Stomach (tissue), 9 donors: ENCODE results near the gene PLEKHH2. TPM values are rescaled to one million over a fixed set of nuclear protein-coding genes. Genes with fewer than 3 reads are reported as not detected.

ENCODE experiments used
- DNase-seq, 2 donors: peaks; one replicate each; pipeline versions ENCODE4 v3.0.0 to v3.0.0-alpha.2; 2013 to 2019
- H3K27ac ChIP-seq, 5 donors: fragments of 200-600 bp in 4 of 5; sonication (generic) in 4 of 5; one replicate each; pipeline ENCODE4 v1.5.1; 2013 to 2019; ENCODE audit warnings: mild to moderate bottlenecking in 1 of 5, moderate library complexity in 1 of 5
- H3K27me3 ChIP-seq, 3 donors: fragments of 200-600 bp; sonication (generic); one replicate each; pipeline ENCODE4 v1.5.1; 2017 to 2019; ENCODE audit warnings: mixed run types in 1 of 3
- H3K36me3 ChIP-seq, 4 donors: fragments of 200-600 bp; sonication (generic); 1 replicate in 3 of 4; 2 replicates in 1 of 4; pipeline ENCODE4 v1.5.1; 2016 to 2019
- H3K4me1 ChIP-seq, 4 donors: fragments of 200-600 bp; sonication (generic); one replicate each; pipeline ENCODE4 v1.5.1; 2016 to 2019
- H3K4me3 ChIP-seq, 4 donors: fragments of 200-600 bp; sonication (generic) in 3 of 4; one replicate each; pipeline ENCODE4 v1.5.1; 2016 to 2019; ENCODE audit warnings: mild to moderate bottlenecking in 1 of 4
- H3K9me3 ChIP-seq, 4 donors: fragments of 200-600 bp; sonication (generic); one replicate each; pipeline ENCODE4 v1.5.1; 2016 to 2019
- EP300 ChIP-seq: sonication (generic); formaldehyde crosslinking; IDR thresholded peaks from one replicate; pipeline ENCODE4 v1.6.1; 2017; ENCODE audit warnings: antibody characterized with exemption
- POLR2A ChIP-seq, 4 donors: fragments of 450-650 bp; IDR thresholded peaks; one replicate each; pipeline ENCODE4 v1.6.1; 2016; ENCODE audit warnings: antibody characterized with exemption in 4 of 4, control low read depth in 2 of 4, mild to moderate bottlenecking in 1 of 4, moderate library complexity in 1 of 4
- POLR2AphosphoS5 ChIP-seq, 3 donors: sonication (generic); formaldehyde crosslinking; IDR thresholded peaks; one replicate each; pipeline ENCODE4 v1.6.1; 2016; ENCODE audit warnings: antibody characterized with exemption in 3 of 3
- WGBS, 5 donors: extraction: QIAGEN DNeasy Blood & Tissue Kit in 3 of 5; methylation state at CpG; one replicate each; pipeline versions ENCODE4 v1.1.5 to v1.1.7; 2013 to 2018; 5-methylcytosine and 5-hydroxymethylcytosine counted together
- intact Hi-C: fragments of 100-400 bp; cut with DNase I; formaldehyde crosslinking; loops from one replicate; pipeline ENCODE4 v1.15.1; 2023; ENCODE audit warnings: low total_unique reads
- polyA plus RNA-seq, 3 donors: library from polyadenylated mRNA; stranded (reverse); fragments of 200-250 nt; gene quantifications; one replicate each; pipeline ENCODE4 v1.2.3, GENCODE V29; 2013
- total RNA-seq, 5 donors: library from RNA; depleted of rRNA; stranded (reverse); fragments of >200 nt; gene quantifications; one replicate each; pipeline versions ENCODE4 v1.1.0 to v1.2.3, GENCODE V29; 2014 to 2016
- TF ChIP-seq, protein P1 (sequence below), 7 experiments: fragments of 450-650 bp in 4 of 7; fragments of 200-600 bp in 3 of 7; sonication (generic) in 3 of 7; IDR thresholded peaks; one replicate each; pipeline ENCODE4 v1.5.1; 2016 to 2019; ENCODE audit warnings: antibody characterized with exemption in 7 of 7, control low read depth in 2 of 7, mild to moderate bottlenecking in 1 of 7
- donor health status: healthy with polysubstance abuse.
- donor health status: Bipolar disorder and iron deficiency.
- donor health status: healthy.

The PLEKHH2 gene
- total and polyA plus RNA-seq, 8 donors: 1.8 to 130 (median 11.1) TPM

DNA sequence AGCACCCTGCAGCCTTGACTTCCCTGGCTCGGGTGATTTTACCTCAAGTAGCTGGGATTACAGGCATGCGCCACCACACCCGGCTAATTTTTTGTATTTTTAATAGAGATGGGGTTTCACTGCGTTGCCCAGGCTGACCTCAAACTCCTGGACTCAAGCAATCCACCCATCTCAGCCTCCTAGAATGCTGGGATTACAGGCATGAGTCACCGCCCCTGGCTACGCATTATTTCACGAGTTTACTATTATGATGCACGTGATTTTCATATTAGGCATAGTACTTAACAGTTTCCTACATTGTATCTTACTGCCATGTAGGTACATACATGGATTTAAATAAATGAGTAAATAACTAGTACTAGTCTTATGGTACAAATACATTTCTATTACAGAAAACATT, 141.2 kb downstream of the PLEKHH2 start:
- H3K4me1 ChIP-seq: peaks cover 0 to 14% (median 4%) of the 10 kb centered on the region in 4 donors
- no peaks in the 10 kb centered on the region for H3K9me3 ChIP-seq
- TF ChIP-seq EP300 (no peak), POLR2A (IDR thresholded peaks at IDR 0.05) (no peak), POLR2AphosphoS5 (IDR thresholded peaks at IDR 0.05) (no peak)
- TF ChIP-seq, protein P1, sequence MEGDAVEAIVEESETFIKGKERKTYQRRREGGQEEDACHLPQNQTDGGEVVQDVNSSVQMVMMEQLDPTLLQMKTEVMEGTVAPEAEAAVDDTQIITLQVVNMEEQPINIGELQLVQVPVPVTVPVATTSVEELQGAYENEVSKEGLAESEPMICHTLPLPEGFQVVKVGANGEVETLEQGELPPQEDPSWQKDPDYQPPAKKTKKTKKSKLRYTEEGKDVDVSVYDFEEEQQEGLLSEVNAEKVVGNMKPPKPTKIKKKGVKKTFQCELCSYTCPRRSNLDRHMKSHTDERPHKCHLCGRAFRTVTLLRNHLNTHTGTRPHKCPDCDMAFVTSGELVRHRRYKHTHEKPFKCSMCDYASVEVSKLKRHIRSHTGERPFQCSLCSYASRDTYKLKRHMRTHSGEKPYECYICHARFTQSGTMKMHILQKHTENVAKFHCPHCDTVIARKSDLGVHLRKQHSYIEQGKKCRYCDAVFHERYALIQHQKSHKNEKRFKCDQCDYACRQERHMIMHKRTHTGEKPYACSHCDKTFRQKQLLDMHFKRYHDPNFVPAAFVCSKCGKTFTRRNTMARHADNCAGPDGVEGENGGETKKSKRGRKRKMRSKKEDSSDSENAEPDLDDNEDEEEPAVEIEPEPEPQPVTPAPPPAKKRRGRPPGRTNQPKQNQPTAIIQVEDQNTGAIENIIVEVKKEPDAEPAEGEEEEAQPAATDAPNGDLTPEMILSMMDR (IDR thresholded peaks at IDR 0.05): no peak
- no peaks in the 10 kb centered on the region for H3K27me3 ChIP-seq
- intact Hi-C loops: no loop called here
- H3K27ac ChIP-seq: no peak overlapping the region
- no peak for DNase-seq
- 92 to 97% (median 94%) methylated on average over 8 of the region's 8 CpGs for WGBS, 5 donors
- no peak overlapping the region for H3K4me3 ChIP-seq
- H3K36me3 ChIP-seq: peaks cover 0 to 22% (median 14%) of the 10 kb centered on the region in 4 donors

DNA sequence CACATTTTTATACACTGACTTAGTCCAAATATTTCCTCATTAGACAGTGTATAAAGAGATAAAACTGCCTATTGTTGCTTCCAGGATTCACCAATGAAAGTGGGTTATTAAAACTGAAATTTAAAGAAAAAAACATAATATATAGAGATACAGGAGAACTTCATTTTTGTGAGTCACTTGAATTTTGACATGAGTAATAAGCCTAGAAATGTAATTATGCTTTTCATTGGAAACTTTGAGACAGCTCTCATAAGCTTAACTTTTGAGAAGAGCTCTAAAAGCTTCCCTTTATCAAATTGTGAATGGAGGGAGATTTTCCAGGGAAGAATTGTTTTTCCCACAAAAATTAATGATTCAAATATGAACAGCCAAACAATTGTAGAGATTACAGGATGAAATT, 150.8 kb downstream of the PLEKHH2 start:
- no peaks in the 10 kb centered on the region for H3K9me3 ChIP-seq
- DNase-seq: no peak
- intact Hi-C loops: no loop called here
- H3K36me3 ChIP-seq: peaks cover 0 to 62% (median 48%) of the 10 kb centered on the region in 4 donors
- TF ChIP-seq, protein P1 (IDR thresholded peaks at IDR 0.05): no peak
- TF ChIP-seq POLR2AphosphoS5 (IDR thresholded peaks at IDR 0.05): no peak
- no peak for TF ChIP-seq POLR2A (IDR thresholded peaks at IDR 0.05)
- no peak for TF ChIP-seq EP300
- H3K27me3 ChIP-seq: no peaks in the 10 kb centered on the region
- H3K27ac ChIP-seq: no peak overlapping the region
- peaks cover 0 to 5% (median 0%) of the 10 kb centered on the region in 4 donors for H3K4me1 ChIP-seq
- no peak overlapping the region for H3K4me3 ChIP-seq

DNA sequence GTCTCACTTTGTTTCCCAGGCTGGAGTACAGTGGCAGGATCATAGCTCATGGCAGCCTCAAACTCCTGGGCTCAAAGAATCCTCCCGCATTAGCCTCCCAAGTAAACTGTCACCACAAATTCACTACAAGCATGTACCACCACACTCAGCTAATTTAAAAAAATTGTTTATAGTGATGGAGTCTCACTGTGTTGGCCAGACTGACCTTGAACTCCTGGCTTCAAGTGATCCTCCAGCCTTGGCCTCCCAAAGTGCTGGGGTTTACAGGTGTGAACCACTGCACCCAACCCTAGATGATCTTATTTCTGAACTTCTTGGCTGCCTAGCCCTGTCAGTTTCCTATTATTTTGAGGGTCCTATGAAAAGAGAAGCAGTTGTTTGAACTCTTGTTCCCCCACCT, 151.6 kb downstream of the PLEKHH2 start:
- WGBS, 5 donors: 96 to 100% (median 100%) methylated on average over 1 of the region's 1 CpG
- DNase-seq: no peak
- no peaks in the 10 kb centered on the region for H3K27me3 ChIP-seq
- intact Hi-C loops: no loop called here
- peaks cover 0 to 65% (median 52%) of the 10 kb centered on the region in 4 donors for H3K36me3 ChIP-seq
- TF ChIP-seq, protein P1 (IDR thresholded peaks at IDR 0.05): no peak
- TF ChIP-seq EP300 (no peak), POLR2A (IDR thresholded peaks at IDR 0.05) (no peak), POLR2AphosphoS5 (IDR thresholded peaks at IDR 0.05) (no peak)
- no peak overlapping the region for H3K4me3 ChIP-seq
- peaks cover 0 to 5% (median 0%) of the 10 kb centered on the region in 4 donors for H3K4me1 ChIP-seq
- no peaks in the 10 kb centered on the region for H3K9me3 ChIP-seq
- no peak overlapping the region for H3K27ac ChIP-seq

DNA sequence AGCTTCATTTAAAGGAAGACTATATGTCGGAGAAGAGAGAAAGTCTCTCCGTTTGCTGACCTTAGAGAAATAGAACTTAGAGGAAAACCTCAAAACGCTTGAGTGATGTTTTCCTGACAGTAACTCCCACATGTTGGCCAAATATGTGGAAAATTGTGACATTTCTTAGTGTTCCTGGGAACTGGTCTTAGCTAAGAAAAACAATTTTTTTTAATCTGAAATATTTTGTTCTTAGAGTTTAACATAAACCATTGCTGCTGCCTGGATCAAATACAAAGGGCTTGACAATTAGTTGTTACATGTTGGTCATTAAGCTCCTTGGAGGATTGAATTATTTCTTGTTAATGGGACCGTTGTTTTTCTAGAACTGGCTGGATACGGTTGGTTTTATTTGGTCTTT, 153.1 kb downstream of the PLEKHH2 start:
- no peak overlapping the region for H3K4me3 ChIP-seq
- peaks cover 0 to 5% (median 0%) of the 10 kb centered on the region in 4 donors for H3K4me1 ChIP-seq
- H3K27ac ChIP-seq: peak overlapping the region in 2 of 5 donors; percentile 4 to 10
- intact Hi-C loops: no loop called here
- no peaks in the 10 kb centered on the region for H3K9me3 ChIP-seq
- H3K36me3 ChIP-seq: peaks cover 0 to 65% (median 49%) of the 10 kb centered on the region in 4 donors
- peak in 1 of 2 donors; percentile 40 for DNase-seq
- TF ChIP-seq POLR2A (IDR thresholded peaks at IDR 0.05) (no peak), EP300 (no peak), POLR2AphosphoS5 (IDR thresholded peaks at IDR 0.05) (no peak)
- TF ChIP-seq, protein P1 (IDR thresholded peaks at IDR 0.05): no peak
- 65 to 86% (median 79%) methylated on average over 5 of the region's 5 CpGs for WGBS, 5 donors
- no peaks in the 10 kb centered on the region for H3K27me3 ChIP-seq
